ENCODE measurements around the gene FLNC. TPM values are rescaled to one million over a fixed set of nuclear protein-coding genes. Genes with fewer than 3 reads are reported as not detected.
A peak's percentile ranks its signal among the peaks of the same experiment; 100 is the strongest.

Gene FLNC
- total RNA-seq, 2 experiments from 2014 or later = not detected

DNA sequence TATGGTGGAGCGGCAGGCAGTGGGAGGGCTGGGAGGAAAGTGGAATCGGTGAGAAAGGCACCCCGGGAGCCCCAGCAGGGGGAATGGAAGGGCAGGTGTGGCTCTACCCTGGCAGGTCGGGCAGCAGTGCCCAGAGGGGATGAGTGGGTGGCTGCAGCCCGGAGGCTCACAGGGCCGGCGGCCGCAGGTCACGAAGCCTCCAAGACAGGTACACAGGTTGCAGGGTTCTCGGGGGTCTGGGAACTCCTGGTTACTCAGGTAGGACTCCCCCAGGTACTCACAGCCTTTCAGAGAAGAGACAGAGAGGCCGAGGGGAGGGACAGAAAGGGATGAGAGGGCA lies 58.5 kb downstream of the FLNC start:
- H3K36me3 Mint-ChIP-seq = no peaks in the 10 kb centered on the region
- no peaks in the 10 kb centered on the region for H3K4me1 Mint-ChIP-seq
- no peaks in the 10 kb centered on the region for H3K9me3 Mint-ChIP-seq
- no peaks in the 10 kb centered on the region for H3K27me3 Mint-ChIP-seq
- no peak overlapping the region for H3K4me3 Mint-ChIP-seq
- ATAC-seq (ENCODE audit: low read depth) (no peak), DNase-seq (peak; percentile 27)
- H3K27ac Mint-ChIP-seq = no peak overlapping the region
- POLR2A ChIA-PET = no interaction called here

DNA sequence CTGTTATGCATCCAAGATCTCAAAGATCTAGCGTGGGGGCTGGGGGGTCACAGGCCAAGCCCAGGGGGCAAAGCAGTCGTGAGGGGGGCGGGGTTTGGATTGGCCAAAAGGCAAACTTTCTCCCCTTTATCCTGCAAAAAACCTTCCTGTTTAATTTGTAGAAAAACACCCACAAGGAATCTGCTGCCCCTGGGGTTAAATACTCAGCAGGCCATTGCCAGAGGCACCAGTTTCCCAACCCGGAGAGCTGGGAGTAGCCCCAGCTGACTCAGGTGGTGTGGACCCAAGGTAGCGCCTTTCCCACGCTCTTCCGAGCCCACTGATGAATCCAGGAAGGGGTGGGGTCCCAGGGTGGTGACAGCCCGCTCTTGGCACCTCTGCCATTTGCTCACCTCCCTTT lies 58.9 kb downstream of the FLNC start:
- no peaks in the 10 kb centered on the region for H3K36me3 Mint-ChIP-seq
- POLR2A ChIA-PET = no interaction called here
- H3K9me3 Mint-ChIP-seq = no peaks in the 10 kb centered on the region
- no peak for ATAC-seq (ENCODE audit: low read depth)
- no peaks in the 10 kb centered on the region for H3K4me1 Mint-ChIP-seq
- H3K4me3 Mint-ChIP-seq = no peak overlapping the region
- peak; percentile 12 for DNase-seq
- H3K27me3 Mint-ChIP-seq = no peaks in the 10 kb centered on the region
- no peak overlapping the region for H3K27ac Mint-ChIP-seq

DNA sequence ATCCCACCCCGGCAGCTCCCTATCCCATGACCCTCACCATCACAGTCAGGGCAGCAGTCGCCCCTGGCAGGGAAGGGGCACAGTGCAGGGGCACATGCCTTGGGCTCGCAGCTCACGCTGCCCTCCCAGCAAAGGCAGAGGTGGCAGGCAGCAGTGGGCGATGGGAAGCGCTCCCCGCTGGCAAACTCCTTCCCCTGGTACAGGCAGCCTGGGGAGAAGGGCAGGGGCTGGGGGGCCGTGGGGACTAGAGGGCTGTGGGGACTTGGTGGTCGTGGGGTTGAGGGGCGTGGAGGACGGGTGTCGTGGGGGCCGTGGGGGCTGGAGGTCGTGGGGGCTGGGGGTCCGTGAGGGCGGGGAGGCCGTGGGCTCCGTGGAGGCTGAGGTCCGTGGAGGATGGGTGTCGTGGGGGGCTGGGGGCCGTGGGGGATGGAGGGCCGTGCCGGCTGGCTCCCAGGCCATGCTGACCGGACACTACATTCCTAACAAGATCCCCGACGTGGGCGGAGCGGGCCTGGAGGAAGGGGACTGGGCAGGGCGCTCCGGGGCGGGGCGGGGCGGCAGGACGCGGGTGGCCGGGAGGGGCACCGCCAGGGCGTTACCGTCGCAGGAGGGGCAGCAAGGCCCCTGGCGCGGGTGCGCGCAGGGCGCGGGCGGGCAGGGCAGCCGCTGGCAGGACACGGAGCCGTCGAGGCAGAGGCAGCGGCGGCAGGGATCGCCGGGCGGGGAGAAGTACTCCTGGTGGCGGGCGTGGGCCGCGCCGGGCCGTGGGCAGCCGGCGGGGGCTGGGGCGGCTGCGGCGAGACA lies 60.3 kb downstream of the FLNC start:
- Mint-ChIP-seq H3K4me3 (no peak overlapping the region), H3K9me3 (no peaks in the 10 kb centered on the region), H3K27ac (no peak overlapping the region), H3K27me3 (no peaks in the 10 kb centered on the region), H3K4me1 (no peaks in the 10 kb centered on the region), H3K36me3 (no peaks in the 10 kb centered on the region)
- ATAC-seq (ENCODE audit: low read depth) (peak; percentile 28), DNase-seq (peak; percentile 41)
- POLR2A ChIA-PET = no interaction called here

DNA sequence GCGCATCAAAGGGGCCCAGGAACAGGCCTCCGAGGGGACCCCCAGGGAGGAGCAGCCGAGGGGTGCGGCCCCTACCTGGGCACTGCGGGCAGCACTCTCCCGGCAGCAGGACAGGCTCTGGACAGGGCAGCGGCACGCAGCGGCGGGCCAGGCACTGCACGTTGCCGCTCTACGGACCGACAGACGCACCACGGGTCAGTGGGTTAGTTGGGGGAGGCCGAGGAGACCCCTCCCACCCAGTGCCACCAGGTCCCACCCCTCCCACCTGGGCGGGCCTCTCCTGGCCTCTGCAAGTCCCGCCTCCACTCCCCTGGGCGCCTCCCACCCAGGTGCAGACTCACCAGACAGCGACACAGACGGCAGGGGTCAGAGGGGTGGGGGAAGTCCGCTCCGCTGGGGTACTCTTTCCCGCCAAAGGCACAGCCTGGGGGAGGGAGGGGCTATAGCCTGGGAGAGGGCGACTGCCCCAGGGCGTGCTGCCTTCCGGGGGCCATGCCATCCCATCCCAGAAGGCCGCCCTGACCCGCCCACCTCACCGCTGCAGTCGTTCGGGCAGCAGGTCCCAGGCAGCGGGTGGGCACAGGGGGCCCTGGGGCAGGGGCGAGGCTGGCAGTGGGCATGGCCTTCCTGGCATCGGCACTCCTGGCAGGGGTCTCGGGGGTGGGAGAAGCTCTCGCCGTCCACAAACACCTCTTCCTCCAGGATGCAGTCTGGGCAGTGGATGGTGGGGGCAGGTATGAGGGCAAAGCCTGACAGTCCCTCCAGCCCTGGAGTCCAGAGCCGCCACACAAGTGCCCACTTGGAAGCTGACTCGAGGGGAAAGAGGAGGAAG lies 61.1 kb downstream of the FLNC start:
- H3K27me3 Mint-ChIP-seq = no peaks in the 10 kb centered on the region
- POLR2A ChIA-PET = no interaction called here
- no peaks in the 10 kb centered on the region for H3K9me3 Mint-ChIP-seq
- H3K27ac Mint-ChIP-seq = no peak overlapping the region
- H3K36me3 Mint-ChIP-seq = no peaks in the 10 kb centered on the region
- DNase-seq (peak; percentile 27), ATAC-seq (ENCODE audit: low read depth) (peak; percentile 24)
- no peak overlapping the region for H3K4me3 Mint-ChIP-seq
- H3K4me1 Mint-ChIP-seq = no peaks in the 10 kb centered on the region

DNA sequence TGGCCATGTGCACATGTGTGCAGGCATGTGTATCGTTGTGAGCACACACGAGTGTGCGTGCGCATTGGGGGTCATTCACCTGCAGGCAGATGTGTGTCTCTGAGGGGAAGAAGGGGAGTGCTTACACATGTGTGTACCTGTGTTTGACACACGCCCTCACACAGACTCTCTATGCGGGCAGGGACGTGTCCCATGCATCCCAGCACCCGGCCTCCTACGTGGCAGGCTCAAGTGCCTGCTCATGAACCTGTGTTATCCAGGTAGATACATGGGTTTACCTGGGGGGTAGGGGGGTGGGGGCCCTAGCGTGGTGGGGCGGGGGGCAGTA lies 61.7 kb downstream of the FLNC start:
- Mint-ChIP-seq H3K9me3 (no peaks in the 10 kb centered on the region), H3K4me3 (no peak overlapping the region), H3K36me3 (peaks cover 1% of the 10 kb centered on the region), H3K27ac (no peak overlapping the region), H3K4me1 (no peaks in the 10 kb centered on the region), H3K27me3 (peaks cover 2% of the 10 kb centered on the region)
- DNase-seq = no peak
- ATAC-seq (ENCODE audit: low read depth) = no peak
- POLR2A ChIA-PET = no interaction called here

DNA sequence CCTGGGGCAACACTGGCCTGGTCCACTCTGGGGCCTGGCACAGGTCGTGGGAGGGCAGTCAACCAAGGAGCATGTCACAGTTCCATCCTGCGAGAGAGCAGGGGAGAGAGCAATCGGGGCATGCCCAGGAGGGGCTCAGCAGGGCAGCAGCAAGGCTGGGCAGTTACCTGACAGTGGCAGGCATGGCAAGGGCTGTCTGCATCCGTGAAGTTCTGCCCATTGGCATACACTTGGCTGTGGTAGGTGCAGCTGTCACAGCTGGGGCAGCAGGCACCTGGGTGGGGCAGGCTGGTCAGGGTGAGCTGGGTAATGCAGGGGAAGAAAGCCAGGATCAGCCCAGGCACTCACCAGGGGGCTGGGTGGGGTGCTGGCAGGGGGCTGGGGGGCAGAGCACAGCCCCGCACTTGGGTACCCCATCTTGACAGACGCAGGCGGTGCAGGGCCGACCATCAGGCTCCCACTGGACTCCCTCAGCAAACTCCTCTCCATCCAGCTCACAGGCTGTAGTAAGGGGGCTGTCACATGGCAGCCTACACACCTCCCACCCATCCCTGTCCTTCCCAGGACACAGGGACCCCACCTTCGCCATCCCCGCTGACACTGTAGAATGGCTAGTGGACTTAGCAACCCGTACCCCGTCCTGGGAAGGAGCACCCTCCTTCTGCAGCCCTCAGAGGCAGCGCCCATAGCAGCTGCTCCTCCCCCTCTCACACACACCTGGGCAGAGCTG lies 62.5 kb downstream of the FLNC start:
- no peak overlapping the region for H3K27ac Mint-ChIP-seq
- H3K9me3 Mint-ChIP-seq = no peaks in the 10 kb centered on the region
- no peak overlapping the region for H3K4me3 Mint-ChIP-seq
- peaks cover 3% of the 10 kb centered on the region for H3K27me3 Mint-ChIP-seq
- POLR2A ChIA-PET = no interaction called here
- DNase-seq = peak; percentile 19
- no peak for ATAC-seq (ENCODE audit: low read depth)
- H3K4me1 Mint-ChIP-seq = no peaks in the 10 kb centered on the region
- H3K36me3 Mint-ChIP-seq = peaks cover 1% of the 10 kb centered on the region

DNA sequence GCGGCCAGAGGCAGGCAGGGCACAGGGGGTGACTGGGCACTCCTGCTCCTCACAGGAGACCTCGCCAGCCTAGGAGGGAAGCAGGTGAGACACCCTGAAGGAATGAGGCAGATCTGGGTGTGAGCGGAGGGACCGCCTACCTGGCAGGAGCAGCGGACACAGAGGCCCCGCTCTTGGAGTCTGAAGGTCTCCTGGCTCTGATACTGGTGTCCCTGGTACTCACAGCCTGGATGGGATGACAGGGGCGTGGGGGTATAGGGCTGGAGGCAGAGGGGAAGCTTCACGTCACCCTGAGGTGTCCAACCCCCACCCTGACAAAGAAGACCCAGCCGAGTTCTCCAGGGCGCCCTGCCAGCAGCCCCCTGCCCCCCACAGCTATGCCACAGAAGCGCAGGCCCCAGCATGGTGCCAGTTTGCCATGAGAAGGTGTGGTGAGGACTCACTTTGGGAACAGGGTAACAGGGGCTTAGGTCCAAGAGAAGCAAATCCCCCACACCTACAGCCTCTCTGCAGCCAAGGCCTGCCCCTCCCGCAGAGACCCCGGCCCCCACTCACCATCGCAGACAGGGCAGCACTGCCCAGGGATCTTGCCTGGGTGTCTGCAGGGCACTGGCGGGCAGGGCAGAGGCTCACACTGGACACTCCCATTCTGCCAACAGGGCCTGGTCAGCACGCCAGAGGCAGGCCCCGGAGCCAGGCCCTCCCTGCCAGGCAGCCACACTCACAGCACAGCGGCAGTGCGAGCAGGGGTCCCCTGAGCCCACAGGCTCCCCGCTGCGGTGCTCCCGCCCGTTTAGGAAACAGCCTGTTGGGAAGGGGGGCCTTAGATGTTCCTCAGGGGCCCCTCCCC lies 63.3 kb downstream of the FLNC start:
- H3K4me1 Mint-ChIP-seq = no peaks in the 10 kb centered on the region
- no peak for ATAC-seq (ENCODE audit: low read depth)

DNA sequence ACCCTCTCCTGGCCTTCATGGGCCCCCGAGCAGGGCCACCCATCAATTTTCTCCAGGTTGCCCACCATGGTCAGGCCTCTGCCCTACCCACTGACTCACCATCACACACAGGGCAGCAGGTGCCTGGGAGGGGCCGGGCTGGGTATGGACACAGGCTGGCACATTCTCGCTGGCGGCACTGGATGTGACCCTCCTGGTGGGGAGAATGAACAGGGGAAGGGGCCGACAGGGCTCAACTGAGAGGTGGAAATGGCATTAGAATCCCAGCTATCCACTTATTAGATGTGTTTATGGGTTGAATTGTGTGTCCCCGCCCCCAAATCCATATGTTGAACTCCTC lies 63.9 kb downstream of the FLNC start:
- Mint-ChIP-seq H3K4me3 (no peak overlapping the region), H3K9me3 (peaks cover 2% of the 10 kb centered on the region), H3K4me1 (no peaks in the 10 kb centered on the region), H3K36me3 (peaks cover 3% of the 10 kb centered on the region), H3K27me3 (peaks cover 5% of the 10 kb centered on the region), H3K27ac (no peak overlapping the region)
- DNase-seq (no peak), ATAC-seq (ENCODE audit: low read depth) (no peak)
- POLR2A ChIA-PET = no interaction called here

More for the DNA sequence above, 63.3 kb downstream of the FLNC start:
- peaks cover 3% of the 10 kb centered on the region for H3K27me3 Mint-ChIP-seq
- POLR2A ChIA-PET = no interaction called here
- H3K9me3 Mint-ChIP-seq = peaks cover under 1% of the 10 kb centered on the region
- H3K27ac Mint-ChIP-seq = no peak overlapping the region
- no peak overlapping the region for H3K4me3 Mint-ChIP-seq
- no peak for DNase-seq
- H3K36me3 Mint-ChIP-seq = peaks cover 2% of the 10 kb centered on the region

DNA sequence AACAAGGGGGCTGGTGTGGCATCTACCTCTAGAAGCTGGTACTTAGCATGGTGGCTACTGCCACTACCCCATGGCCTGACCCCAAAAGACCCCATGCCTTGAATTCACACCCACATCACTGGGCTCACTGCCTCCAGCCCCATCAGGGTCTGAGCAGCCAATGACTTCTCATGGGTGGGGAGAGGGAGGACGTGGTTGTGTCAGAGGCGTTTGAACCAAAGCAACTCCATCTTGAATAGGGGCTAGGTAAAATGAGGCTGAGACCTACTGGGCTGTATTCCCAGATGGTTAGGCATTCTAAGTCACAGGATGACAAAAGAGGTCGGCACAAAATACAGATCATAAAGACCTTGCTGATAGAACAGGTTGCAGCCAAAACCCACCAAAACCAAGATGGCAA lies 65.1 kb downstream of the FLNC start:
- Mint-ChIP-seq H3K4me3 (no peak overlapping the region), H3K9me3 (peaks cover 2% of the 10 kb centered on the region), H3K4me1 (no peaks in the 10 kb centered on the region), H3K36me3 (peaks cover 3% of the 10 kb centered on the region), H3K27ac (no peak overlapping the region), H3K27me3 (peaks cover 6% of the 10 kb centered on the region)
- DNase-seq (no peak), ATAC-seq (ENCODE audit: low read depth) (no peak)
- POLR2A ChIA-PET = no interaction called here

DNA sequence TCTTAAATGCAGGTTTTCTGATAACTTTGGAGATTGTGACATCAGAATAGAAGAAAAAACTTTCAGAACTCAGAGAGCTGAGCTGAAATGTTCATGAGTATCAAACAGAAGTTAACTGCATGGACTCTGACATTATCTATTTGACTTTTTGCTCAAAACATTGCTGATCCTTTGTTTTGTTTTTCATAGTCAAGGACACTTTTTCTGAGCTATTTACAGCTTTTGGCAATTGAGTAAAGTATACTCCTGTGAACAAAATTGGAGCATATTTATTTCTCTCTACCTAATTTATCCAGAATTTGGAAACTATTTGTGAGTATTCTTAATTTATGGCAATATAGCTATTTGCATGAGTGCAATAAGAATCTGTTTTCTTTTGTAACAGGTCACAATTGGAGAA lies 69.2 kb downstream of the FLNC start:
- peaks cover 14% of the 10 kb centered on the region for H3K27me3 Mint-ChIP-seq
- ATAC-seq (ENCODE audit: low read depth) = no peak
- no peak for DNase-seq
- H3K4me3 Mint-ChIP-seq = no peak overlapping the region
- peaks cover 2% of the 10 kb centered on the region for H3K9me3 Mint-ChIP-seq
- no peak overlapping the region for H3K27ac Mint-ChIP-seq
- POLR2A ChIA-PET = no interaction called here
- no peaks in the 10 kb centered on the region for H3K4me1 Mint-ChIP-seq
- H3K36me3 Mint-ChIP-seq = peaks cover 3% of the 10 kb centered on the region

DNA sequence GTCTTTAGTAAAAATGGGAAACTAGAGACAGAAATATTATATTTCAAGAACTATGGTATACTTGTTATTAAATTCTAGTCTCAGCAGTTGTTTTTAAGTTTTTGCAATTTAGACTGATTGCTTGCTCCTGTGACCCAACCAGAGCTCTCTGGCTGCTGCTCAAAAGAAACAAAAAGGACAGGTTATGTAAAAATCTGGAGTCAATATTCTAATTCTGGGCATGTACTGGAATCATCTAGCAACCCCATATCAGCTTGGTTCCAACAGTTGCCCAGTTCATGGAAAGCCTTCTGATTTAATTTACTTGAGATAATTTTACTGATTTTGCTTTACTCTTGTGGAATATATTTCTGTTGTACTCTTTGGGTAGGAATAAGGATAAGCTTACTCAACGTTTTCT lies 70.0 kb downstream of the FLNC start:
- Mint-ChIP-seq H3K27ac (no peak overlapping the region), H3K4me1 (peaks cover 3% of the 10 kb centered on the region)

DNA sequence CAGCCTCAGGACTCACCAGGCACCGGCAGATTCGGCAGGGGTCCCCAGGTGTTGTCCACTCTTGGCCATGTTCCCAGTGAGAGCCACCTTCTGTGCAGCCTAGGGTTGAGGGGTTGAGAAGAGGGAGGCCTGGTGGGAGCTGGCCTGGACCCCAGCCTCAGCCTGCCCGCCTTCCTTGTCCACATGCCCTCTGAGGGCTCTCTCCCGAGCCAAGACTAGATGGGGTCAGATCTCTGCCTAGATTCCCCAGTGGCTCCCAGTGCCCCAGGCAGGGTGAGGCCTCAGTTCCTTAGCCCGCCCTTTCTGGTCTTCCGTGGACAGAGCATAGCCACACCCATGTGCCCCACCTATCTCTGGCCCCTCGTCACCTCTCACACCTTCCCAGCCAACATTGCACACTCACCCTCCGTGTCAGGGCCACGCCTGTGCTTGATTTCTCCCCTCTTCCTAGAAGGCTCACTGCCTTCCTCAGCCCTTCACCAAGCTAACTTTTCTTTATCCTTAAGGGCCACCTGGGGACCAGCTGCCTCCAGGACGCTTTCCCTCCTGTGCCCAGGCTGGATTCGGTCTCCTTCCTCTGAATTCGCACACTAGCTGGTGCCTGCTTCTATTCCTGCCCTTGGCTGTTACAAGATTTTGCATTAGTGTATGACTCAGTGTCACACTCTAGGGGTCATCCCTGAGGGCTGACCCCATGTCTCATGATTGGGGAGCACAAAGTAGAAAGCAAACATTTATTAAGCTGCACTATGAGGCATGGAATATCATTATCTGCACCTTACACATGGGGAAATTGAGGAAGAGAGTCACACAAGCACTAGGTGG lies 72.8 kb downstream of the FLNC start:
- DNase-seq = no peak
- no peak overlapping the region for H3K27ac Mint-ChIP-seq

More for the DNA sequence above, 70.0 kb downstream of the FLNC start:
- peaks cover 2% of the 10 kb centered on the region for H3K9me3 Mint-ChIP-seq
- no peak overlapping the region for H3K4me3 Mint-ChIP-seq
- POLR2A ChIA-PET = no interaction called here
- peaks cover 3% of the 10 kb centered on the region for H3K36me3 Mint-ChIP-seq
- no peak for ATAC-seq (ENCODE audit: low read depth)
- no peak for DNase-seq
- H3K27me3 Mint-ChIP-seq = peaks cover 14% of the 10 kb centered on the region

More for the DNA sequence above, 72.8 kb downstream of the FLNC start:
- Mint-ChIP-seq H3K36me3 (peaks cover 1% of the 10 kb centered on the region), H3K4me3 (no peak overlapping the region), H3K27me3 (peaks cover 23% of the 10 kb centered on the region), H3K9me3 (peaks cover 2% of the 10 kb centered on the region), H3K4me1 (peaks cover 3% of the 10 kb centered on the region)
- POLR2A ChIA-PET = no interaction called here
- no peak for ATAC-seq (ENCODE audit: low read depth)
